Lower leg skin (tissue), 4 donors: Measurements from ENCODE around the gene TNFRSF1B. TPM values are rescaled to one million over a fixed set of nuclear protein-coding genes. Genes with fewer than 3 reads are reported as not detected.

Experiments used
- DNase-seq, 2 donors: peaks; one replicate each; pipeline ENCODE4 v3.0.0-alpha.2; 2019; ENCODE audit warnings: low spot score in 2 of 2
- H3K4me3 ChIP-seq: fragments of 200-600 bp; sonication (generic); 2 replicates; pipeline ENCODE4 v1.5.1; 2017; ENCODE audit warnings: mild to moderate bottlenecking, low read depth; ENCODE audit not compliant: poor library complexity, severe bottlenecking
- POLR2A ChIP-seq, 2 donors: fragments of 450-650 bp; IDR thresholded peaks; one replicate each; pipeline ENCODE4 v1.6.1; 2016 to 2017; ENCODE audit warnings: antibody characterized with exemption in 2 of 2, mild to moderate bottlenecking in 1 of 2, moderate library complexity in 1 of 2
- WGBS, 2 donors: methylation state at CpG; one replicate each; pipeline ENCODE4 v1.1.5; 2018; 5-methylcytosine and 5-hydroxymethylcytosine counted together
- intact Hi-C: fragments of 100-400 bp; cut with DNase I; formaldehyde crosslinking; loops from one replicate; pipeline ENCODE4 v1.15.0; 2023; ENCODE audit warnings: low total_unique reads
- total RNA-seq, 4 donors: library from RNA; depleted of rRNA; stranded (reverse); fragments of >200 nt; gene quantifications; one replicate each; pipeline ENCODE4 v1.1.0, GENCODE V29; 2016
- TF ChIP-seq, protein P1 (sequence below), 3 donors: fragments of 450-650 bp; IDR thresholded peaks; one replicate each; pipeline ENCODE4 v1.5.1; 2016; ENCODE audit warnings: antibody characterized with exemption in 3 of 3, mild to moderate bottlenecking in 3 of 3, moderate library complexity in 2 of 3

The TNFRSF1B gene
- total RNA-seq, 4 donors from 2014 or later: 8.5 to 33.1 (median 16.3) TPM

DNA sequence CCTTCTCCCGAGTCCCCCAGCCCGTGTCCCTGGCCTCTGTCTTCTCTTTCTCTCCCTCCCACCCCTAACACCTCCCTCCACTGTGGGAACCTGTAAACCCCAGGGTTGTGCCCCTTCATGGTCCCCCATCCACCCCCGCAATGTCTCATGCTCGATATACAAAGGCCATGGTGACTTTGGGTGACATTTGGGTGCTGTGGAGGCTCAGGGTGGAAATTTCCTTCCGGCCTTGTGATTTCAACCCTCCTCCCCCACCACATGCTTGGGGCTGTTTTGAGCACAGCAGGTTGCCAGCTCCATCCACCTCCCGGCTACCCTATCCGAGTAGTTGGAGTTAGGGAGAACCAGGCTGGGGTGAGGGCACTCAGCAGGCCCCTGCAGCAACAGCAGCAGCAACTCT lies 37.3 kb downstream of the TNFRSF1B start:
- no peak overlapping the region for H3K4me3 ChIP-seq
- no peak for TF ChIP-seq POLR2A (IDR thresholded peaks at IDR 0.05)
- intact Hi-C loops: no loop called here
- 72 to 78% methylated on average over 7 of the region's 7 CpGs for WGBS, 2 donors
- no peak for DNase-seq

DNA sequence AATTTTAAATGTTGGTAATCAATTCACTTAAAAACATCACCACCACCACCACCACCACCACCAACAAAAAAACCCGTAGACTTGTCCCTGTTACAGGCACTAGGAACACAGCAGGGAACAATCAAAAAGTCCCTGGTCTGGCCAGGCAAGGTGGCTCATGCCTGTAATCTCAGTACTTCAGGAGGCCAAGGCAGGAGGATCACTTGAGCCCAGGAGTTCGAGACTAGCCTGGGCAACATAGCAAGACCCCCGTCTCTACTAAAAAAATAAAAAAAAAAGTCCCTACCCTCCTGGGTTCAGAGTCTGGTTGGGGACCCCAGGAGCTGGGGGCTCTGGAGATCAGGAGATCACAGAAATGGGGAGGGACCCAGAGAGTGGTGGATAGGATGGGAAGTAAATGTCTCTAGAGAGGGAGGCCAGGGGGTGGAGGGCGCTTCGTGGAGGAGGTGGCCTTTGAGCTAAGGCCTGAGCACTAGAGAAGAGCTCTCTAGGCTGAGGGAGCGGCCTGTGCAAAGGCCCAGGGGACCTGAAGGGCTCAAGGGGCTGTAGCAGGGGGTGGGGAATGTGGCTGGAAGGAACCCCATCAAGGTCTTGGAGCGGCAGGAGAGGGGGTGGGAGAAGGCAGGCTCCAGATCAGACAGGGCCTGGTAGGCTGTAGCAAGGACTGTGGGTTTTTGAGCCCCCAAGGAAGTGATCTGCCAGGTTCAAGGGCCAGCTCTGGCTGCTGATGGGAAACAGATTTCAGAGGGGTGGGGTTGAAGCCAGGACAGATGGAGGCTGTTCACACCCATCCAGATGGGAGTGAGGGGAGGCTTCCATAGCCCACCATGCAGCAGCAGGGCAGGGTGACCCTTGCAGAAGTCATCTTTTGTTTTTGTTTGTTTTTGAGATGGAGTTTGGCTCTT lies 38.2 kb downstream of the TNFRSF1B start:
- DNase-seq: no peak
- no peak overlapping the region for H3K4me3 ChIP-seq
- TF ChIP-seq, protein P1, sequence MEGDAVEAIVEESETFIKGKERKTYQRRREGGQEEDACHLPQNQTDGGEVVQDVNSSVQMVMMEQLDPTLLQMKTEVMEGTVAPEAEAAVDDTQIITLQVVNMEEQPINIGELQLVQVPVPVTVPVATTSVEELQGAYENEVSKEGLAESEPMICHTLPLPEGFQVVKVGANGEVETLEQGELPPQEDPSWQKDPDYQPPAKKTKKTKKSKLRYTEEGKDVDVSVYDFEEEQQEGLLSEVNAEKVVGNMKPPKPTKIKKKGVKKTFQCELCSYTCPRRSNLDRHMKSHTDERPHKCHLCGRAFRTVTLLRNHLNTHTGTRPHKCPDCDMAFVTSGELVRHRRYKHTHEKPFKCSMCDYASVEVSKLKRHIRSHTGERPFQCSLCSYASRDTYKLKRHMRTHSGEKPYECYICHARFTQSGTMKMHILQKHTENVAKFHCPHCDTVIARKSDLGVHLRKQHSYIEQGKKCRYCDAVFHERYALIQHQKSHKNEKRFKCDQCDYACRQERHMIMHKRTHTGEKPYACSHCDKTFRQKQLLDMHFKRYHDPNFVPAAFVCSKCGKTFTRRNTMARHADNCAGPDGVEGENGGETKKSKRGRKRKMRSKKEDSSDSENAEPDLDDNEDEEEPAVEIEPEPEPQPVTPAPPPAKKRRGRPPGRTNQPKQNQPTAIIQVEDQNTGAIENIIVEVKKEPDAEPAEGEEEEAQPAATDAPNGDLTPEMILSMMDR (IDR thresholded peaks at IDR 0.05): no peak
- no peak for TF ChIP-seq POLR2A (IDR thresholded peaks at IDR 0.05)
- 87% methylated on average over 7 of the region's 7 CpGs for WGBS, 2 donors
- intact Hi-C loops: loop anchor here (5.0 kb wide), 1 partner anchor 78 kb away; no protein-coding TSS in a partner anchor

DNA sequence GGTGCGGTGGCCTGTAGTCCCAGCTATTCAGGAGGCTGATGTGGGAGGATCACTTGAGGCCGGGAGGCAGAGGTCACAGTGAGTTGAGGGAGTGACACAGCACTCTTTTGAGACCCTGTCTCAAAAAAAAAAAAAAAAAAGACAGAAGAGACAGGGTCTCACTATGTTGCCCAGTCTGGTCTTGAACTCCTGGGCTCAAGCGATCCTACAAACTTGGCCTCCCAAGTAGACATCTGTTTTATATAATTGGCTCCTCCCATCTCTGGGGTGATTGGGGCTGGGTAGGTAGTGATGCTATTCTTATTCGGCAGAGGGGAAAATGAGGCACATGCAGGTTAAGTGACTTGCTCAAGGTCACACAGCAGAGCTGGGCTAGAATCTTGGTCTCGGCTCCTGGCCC lies 39.4 kb downstream of the TNFRSF1B start:
- intact Hi-C loops: loop anchor here (5.0 kb wide), 1 partner anchor 79 kb away; no protein-coding TSS in a partner anchor
- H3K4me3 ChIP-seq: no peak overlapping the region
- no peak for TF ChIP-seq POLR2A (IDR thresholded peaks at IDR 0.05)
- TF ChIP-seq, protein P1 (IDR thresholded peaks at IDR 0.05): no peak
- WGBS, 2 donors: 83 to 90% methylated on average over 5 of the region's 5 CpGs
- DNase-seq: no peak

DNA sequence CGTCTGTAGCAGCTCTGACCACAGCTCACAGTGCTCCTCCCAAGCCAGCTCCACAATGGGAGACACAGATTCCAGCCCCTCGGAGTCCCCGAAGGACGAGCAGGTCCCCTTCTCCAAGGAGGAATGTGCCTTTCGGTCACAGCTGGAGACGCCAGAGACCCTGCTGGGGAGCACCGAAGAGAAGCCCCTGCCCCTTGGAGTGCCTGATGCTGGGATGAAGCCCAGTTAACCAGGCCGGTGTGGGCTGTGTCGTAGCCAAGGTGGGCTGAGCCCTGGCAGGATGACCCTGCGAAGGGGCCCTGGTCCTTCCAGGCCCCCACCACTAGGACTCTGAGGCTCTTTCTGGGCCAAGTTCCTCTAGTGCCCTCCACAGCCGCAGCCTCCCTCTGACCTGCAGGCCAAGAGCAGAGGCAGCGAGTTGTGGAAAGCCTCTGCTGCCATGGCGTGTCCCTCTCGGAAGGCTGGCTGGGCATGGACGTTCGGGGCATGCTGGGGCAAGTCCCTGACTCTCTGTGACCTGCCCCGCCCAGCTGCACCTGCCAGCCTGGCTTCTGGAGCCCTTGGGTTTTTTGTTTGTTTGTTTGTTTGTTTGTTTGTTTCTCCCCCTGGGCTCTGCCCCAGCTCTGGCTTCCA lies 40.1 kb downstream of the TNFRSF1B start:
- intact Hi-C loops: loop anchor here (5.0 kb wide), 1 partner anchor 80 kb away; no protein-coding TSS in a partner anchor
- WGBS, 2 donors: 69 to 79% methylated on average over 10 to 17 of the region's 17 CpGs
- TF ChIP-seq POLR2A (IDR thresholded peaks at IDR 0.05): no peak
- TF ChIP-seq, protein P1 (IDR thresholded peaks at IDR 0.05): no peak
- DNase-seq: no peak
- H3K4me3 ChIP-seq: no peak overlapping the region

DNA sequence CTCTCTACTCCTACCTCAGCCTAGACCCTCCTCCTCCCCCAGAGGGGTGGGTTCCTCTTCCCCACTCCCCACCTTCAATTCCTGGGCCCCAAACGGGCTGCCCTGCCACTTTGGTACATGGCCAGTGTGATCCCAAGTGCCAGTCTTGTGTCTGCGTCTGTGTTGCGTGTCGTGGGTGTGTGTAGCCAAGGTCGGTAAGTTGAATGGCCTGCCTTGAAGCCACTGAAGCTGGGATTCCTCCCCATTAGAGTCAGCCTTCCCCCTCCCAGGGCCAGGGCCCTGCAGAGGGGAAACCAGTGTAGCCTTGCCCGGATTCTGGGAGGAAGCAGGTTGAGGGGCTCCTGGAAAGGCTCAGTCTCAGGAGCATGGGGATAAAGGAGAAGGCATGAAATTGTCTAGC lies 41.5 kb downstream of the TNFRSF1B start:
- intact Hi-C loops: loop anchor here (5.0 kb wide), 1 partner anchor 81 kb away; no protein-coding TSS in a partner anchor
- whole genome bisulfite sequencing, 2 donors: 63 to 74% methylated on average over 6 of the region's 6 CpGs
- DNase-seq: no peak
- H3K4me3 ChIP-seq: no peak overlapping the region
- no peak for TF ChIP-seq POLR2A (IDR thresholded peaks at IDR 0.05)
- TF ChIP-seq, protein P1 (IDR thresholded peaks at IDR 0.05): no peak
